ENCODE results near the gene CPS1. TPM values are rescaled to one million over a fixed set of nuclear protein-coding genes. Genes with fewer than 3 reads are reported as not detected.

The CPS1 gene
- total RNA-seq, 1 donor from 2014 or later, result 8.0 TPM

DNA sequence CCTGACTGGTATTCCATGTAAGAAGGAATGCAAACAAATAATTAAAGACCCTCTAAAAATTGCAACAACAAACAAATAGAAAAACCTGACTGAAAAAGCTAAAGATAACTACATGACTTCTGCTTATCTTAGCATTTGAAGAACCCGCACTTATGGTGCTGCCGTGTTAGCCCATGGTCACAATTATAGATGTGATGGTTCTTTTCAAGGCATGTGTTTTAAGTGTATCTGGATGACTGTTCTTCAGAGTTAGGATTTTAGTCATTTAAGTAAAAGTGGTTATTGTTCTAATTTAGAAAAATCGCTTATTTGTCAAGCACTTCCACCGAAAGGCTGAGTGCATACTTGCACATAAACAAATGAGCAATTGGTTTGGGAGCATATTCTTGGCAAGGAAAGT lies 77.3 kb downstream of the CPS1 start:
- H3K36me3 Mint-ChIP-seq (ENCODE audit: low read depth, unreplicated experiment), result no peaks in the 10 kb centered on the region
- FAIRE-seq (no peak), DNase-seq (ENCODE audit: low read depth) (no peak)
- no peak overlapping the region for H3K4me3 Mint-ChIP-seq (ENCODE audit: unreplicated experiment)
- Histone ChIP-seq H3K4me2 (ENCODE audit: low read length) (no peak overlapping the region), H3K4me3 (ENCODE audit: insufficient read depth, low read depth, low read length) (no peak overlapping the region), H2AFZ (ENCODE audit: low read depth, low read length) (no peak overlapping the region), H3K9ac (ENCODE audit: low read length) (no peak overlapping the region), H3K79me2 (ENCODE audit: insufficient read depth, low read length) (no peaks in the 10 kb centered on the region), H3K9me3 (ENCODE audit: insufficient read depth, low read depth, low read length) (no peaks in the 10 kb centered on the region), H3K27me3 (ENCODE audit: insufficient read depth, low read length) (no peaks in the 10 kb centered on the region), H3K4me1 (ENCODE audit: insufficient read depth, low read length) (no peaks in the 10 kb centered on the region), H4K20me1 (ENCODE audit: insufficient read depth, low read length) (no peaks in the 10 kb centered on the region), H3K27ac (ENCODE audit: low read depth, low read length) (no peak overlapping the region), H3K36me3 (ENCODE audit: insufficient read depth, low read length) (no peaks in the 10 kb centered on the region)
- no peak overlapping the region for H3K27ac Mint-ChIP-seq (ENCODE audit: unreplicated experiment)
- no peaks in the 10 kb centered on the region for H3K4me1 Mint-ChIP-seq (ENCODE audit: low read depth, unreplicated experiment)
- no peaks in the 10 kb centered on the region for H3K9me3 Mint-ChIP-seq (ENCODE audit: unreplicated experiment)
- TF ChIP-seq, protein P1, sequence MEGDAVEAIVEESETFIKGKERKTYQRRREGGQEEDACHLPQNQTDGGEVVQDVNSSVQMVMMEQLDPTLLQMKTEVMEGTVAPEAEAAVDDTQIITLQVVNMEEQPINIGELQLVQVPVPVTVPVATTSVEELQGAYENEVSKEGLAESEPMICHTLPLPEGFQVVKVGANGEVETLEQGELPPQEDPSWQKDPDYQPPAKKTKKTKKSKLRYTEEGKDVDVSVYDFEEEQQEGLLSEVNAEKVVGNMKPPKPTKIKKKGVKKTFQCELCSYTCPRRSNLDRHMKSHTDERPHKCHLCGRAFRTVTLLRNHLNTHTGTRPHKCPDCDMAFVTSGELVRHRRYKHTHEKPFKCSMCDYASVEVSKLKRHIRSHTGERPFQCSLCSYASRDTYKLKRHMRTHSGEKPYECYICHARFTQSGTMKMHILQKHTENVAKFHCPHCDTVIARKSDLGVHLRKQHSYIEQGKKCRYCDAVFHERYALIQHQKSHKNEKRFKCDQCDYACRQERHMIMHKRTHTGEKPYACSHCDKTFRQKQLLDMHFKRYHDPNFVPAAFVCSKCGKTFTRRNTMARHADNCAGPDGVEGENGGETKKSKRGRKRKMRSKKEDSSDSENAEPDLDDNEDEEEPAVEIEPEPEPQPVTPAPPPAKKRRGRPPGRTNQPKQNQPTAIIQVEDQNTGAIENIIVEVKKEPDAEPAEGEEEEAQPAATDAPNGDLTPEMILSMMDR (IDR thresholded peaks at IDR 0.05; ENCODE audit: insufficient read depth, low read depth, low read length), result no peak
- no peak for TF ChIP-seq EZH2 (IDR thresholded peaks at IDR 0.05; ENCODE audit: insufficient read depth, low read length)
- H3K27me3 Mint-ChIP-seq (ENCODE audit: low read depth, unreplicated experiment), result no peaks in the 10 kb centered on the region

DNA sequence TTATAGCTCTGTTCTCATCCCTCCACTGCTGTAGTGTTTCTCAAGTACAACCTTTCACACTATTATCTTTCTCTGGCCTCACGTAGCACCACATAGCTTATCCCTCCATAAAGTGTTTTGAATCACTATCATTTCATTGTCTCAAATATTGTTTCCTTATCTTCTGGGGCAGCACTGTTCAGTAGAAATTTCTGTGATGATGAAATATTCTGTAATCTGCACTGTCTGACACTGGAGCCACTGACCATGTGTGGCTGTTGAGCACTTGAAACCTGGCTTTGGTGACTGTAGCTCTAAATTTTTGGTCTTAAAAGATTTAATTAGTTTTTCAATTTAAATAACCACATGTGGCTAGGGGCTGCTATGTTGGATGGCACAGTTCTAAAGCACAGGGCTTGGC lies 78.9 kb downstream of the CPS1 start:
- Histone ChIP-seq H3K27me3 (ENCODE audit: insufficient read depth, low read length) (no peaks in the 10 kb centered on the region), H3K4me1 (ENCODE audit: insufficient read depth, low read length) (no peaks in the 10 kb centered on the region), H3K9me3 (ENCODE audit: insufficient read depth, low read depth, low read length) (no peaks in the 10 kb centered on the region), H4K20me1 (ENCODE audit: insufficient read depth, low read length) (no peaks in the 10 kb centered on the region), H3K79me2 (ENCODE audit: insufficient read depth, low read length) (no peaks in the 10 kb centered on the region), H2AFZ (ENCODE audit: low read depth, low read length) (no peak overlapping the region), H3K4me3 (ENCODE audit: insufficient read depth, low read depth, low read length) (no peak overlapping the region), H3K4me2 (ENCODE audit: low read length) (no peak overlapping the region), H3K36me3 (ENCODE audit: insufficient read depth, low read length) (no peaks in the 10 kb centered on the region), H3K27ac (ENCODE audit: low read depth, low read length) (no peak overlapping the region), H3K9ac (ENCODE audit: low read length) (no peak overlapping the region)
- DNase-seq (ENCODE audit: low read depth), result no peak
- no peaks in the 10 kb centered on the region for H3K36me3 Mint-ChIP-seq (ENCODE audit: low read depth, unreplicated experiment)
- H3K4me1 Mint-ChIP-seq (ENCODE audit: low read depth, unreplicated experiment), result no peaks in the 10 kb centered on the region
- no peak overlapping the region for H3K27ac Mint-ChIP-seq (ENCODE audit: unreplicated experiment)
- TF ChIP-seq, protein P1 (IDR thresholded peaks at IDR 0.05; ENCODE audit: insufficient read depth, low read depth, low read length), result no peak
- TF ChIP-seq EZH2 (IDR thresholded peaks at IDR 0.05; ENCODE audit: insufficient read depth, low read length), result no peak
- no peak for FAIRE-seq
- H3K27me3 Mint-ChIP-seq (ENCODE audit: low read depth, unreplicated experiment), result no peaks in the 10 kb centered on the region
- H3K9me3 Mint-ChIP-seq (ENCODE audit: unreplicated experiment), result no peaks in the 10 kb centered on the region
- H3K4me3 Mint-ChIP-seq (ENCODE audit: unreplicated experiment), result no peak overlapping the region

DNA sequence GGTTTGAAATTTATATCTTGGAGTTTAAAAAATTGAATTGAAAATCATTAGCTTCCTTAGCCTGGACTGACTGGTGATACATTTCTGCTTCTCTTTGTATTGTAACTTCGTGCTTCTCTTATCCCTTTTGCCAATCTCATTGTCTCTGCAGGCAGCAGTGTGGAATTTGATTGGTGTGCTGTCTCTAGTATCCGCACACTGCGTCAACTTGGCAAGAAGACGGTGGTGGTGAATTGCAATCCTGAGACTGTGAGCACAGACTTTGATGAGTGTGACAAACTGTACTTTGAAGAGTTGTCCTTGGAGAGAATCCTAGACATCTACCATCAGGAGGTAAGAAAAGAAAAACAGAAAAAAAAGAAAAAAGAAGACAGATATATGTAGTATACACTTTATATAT lies 85.9 kb downstream of the CPS1 start:
- no peak for DNase-seq (ENCODE audit: low read depth)

More for the DNA sequence above, 85.9 kb downstream of the CPS1 start:
- no peaks in the 10 kb centered on the region for H4K20me1 ChIP-seq (ENCODE audit: insufficient read depth, low read length)
- no peak overlapping the region for H3K4me2 ChIP-seq (ENCODE audit: low read length)
- Mint-ChIP-seq H3K27ac (ENCODE audit: unreplicated experiment) (no peak overlapping the region), H3K9me3 (ENCODE audit: unreplicated experiment) (no peaks in the 10 kb centered on the region), H3K27me3 (ENCODE audit: low read depth, unreplicated experiment) (no peaks in the 10 kb centered on the region), H3K4me1 (ENCODE audit: low read depth, unreplicated experiment) (no peaks in the 10 kb centered on the region), H3K4me3 (ENCODE audit: unreplicated experiment) (no peak overlapping the region), H3K36me3 (ENCODE audit: low read depth, unreplicated experiment) (no peaks in the 10 kb centered on the region)
- no peak for FAIRE-seq
- H3K36me3 ChIP-seq (ENCODE audit: insufficient read depth, low read length), result no peaks in the 10 kb centered on the region
- no peaks in the 10 kb centered on the region for H3K79me2 ChIP-seq (ENCODE audit: insufficient read depth, low read length)
- no peak overlapping the region for H3K4me3 ChIP-seq (ENCODE audit: insufficient read depth, low read depth, low read length)
- no peaks in the 10 kb centered on the region for H3K27me3 ChIP-seq (ENCODE audit: insufficient read depth, low read length)
- H3K4me1 ChIP-seq (ENCODE audit: insufficient read depth, low read length), result no peaks in the 10 kb centered on the region
- no peak overlapping the region for H3K9ac ChIP-seq (ENCODE audit: low read length)
- no peak overlapping the region for H2AFZ ChIP-seq (ENCODE audit: low read depth, low read length)
- no peak for TF ChIP-seq EZH2 (IDR thresholded peaks at IDR 0.05; ENCODE audit: insufficient read depth, low read length)
- TF ChIP-seq, protein P1 (IDR thresholded peaks at IDR 0.05; ENCODE audit: insufficient read depth, low read depth, low read length), result no peak
- H3K9me3 ChIP-seq (ENCODE audit: insufficient read depth, low read depth, low read length), result no peaks in the 10 kb centered on the region
- no peak overlapping the region for H3K27ac ChIP-seq (ENCODE audit: low read depth, low read length)

All from astrocyte (in vitro differentiated cells and primary cell).